ENCODE results near the gene LCN1. TPM values are rescaled to one million over a fixed set of nuclear protein-coding genes. Genes with fewer than 3 reads are reported as not detected.

Gene LCN1
- polyA plus RNA-seq, 6 donors from 2014 or later = not detected

- peaks cover 0 to 19% (median 7%) of the 10 kb centered on the region in 7 donors for H3K9me3 Mint-ChIP-seq
- no peak for DNase-seq
- H3K4me3 Mint-ChIP-seq = no peak overlapping the region
- no peaks in the 10 kb centered on the region for H3K4me1 Mint-ChIP-seq
- ATAC-seq (ENCODE audit: low read depth in 2 of 2) = no peak
- no peaks in the 10 kb centered on the region for H3K36me3 Mint-ChIP-seq
- no peak overlapping the region for H3K27ac Mint-ChIP-seq
- H3K27me3 Mint-ChIP-seq = peaks cover 7 to 19% (median 16%) of the 10 kb centered on the region in 3 donors
Measured at GRCh38 chr9:135570456-135570855, 49.2 kb downstream of the LCN1 start.

- no peaks in the 10 kb centered on the region for H3K36me3 Mint-ChIP-seq
- H3K4me3 Mint-ChIP-seq = no peak overlapping the region
- H3K27ac Mint-ChIP-seq = no peak overlapping the region
Measured at GRCh38 chr9:135572233-135572632, 51.0 kb downstream of the LCN1 start.

GRCh38 chr9:135573124-135573523 lies 51.9 kb downstream of the LCN1 start:
- Mint-ChIP-seq H3K27me3 (peaks cover 0 to 8% (median 5%) of the 10 kb centered on the region in 3 donors), H3K36me3 (no peaks in the 10 kb centered on the region), H3K9me3 (peaks cover 0 to 18% (median 7%) of the 10 kb centered on the region in 7 donors), H3K27ac (no peak overlapping the region), H3K4me1 (peaks cover 0 to 3% (median 0%) of the 10 kb centered on the region in 3 donors), H3K4me3 (no peak overlapping the region)
- DNase-seq (no peak), ATAC-seq (ENCODE audit: low read depth in 2 of 2) (no peak)

More at GRCh38 chr9:135572233-135572632, 51.0 kb downstream of the LCN1 start:
- Mint-ChIP-seq H3K9me3 (peaks cover 0 to 19% (median 7%) of the 10 kb centered on the region in 7 donors), H3K4me1 (peaks cover 0 to 3% (median 0%) of the 10 kb centered on the region in 3 donors), H3K27me3 (peaks cover 0 to 9% (median 7%) of the 10 kb centered on the region in 3 donors)
- ATAC-seq (ENCODE audit: low read depth in 2 of 2) (no peak), DNase-seq (no peak)

- peaks cover 0 to 9% (median 3%) of the 10 kb centered on the region in 7 donors for H3K9me3 Mint-ChIP-seq
- peaks cover 0 to 3% (median 0%) of the 10 kb centered on the region in 3 donors for H3K4me1 Mint-ChIP-seq
- DNase-seq = no peak
- peaks cover 0 to 8% (median 0%) of the 10 kb centered on the region in 3 donors for H3K27me3 Mint-ChIP-seq
- no peak overlapping the region for H3K4me3 Mint-ChIP-seq
- no peak for ATAC-seq (ENCODE audit: low read depth in 2 of 2)
- no peak overlapping the region for H3K27ac Mint-ChIP-seq
- no peaks in the 10 kb centered on the region for H3K36me3 Mint-ChIP-seq
Measured at GRCh38 chr9:135574331-135574730, 53.1 kb downstream of the LCN1 start.

- ATAC-seq (ENCODE audit: low read depth in 2 of 2) (no peak), DNase-seq (no peak)
- H3K27ac Mint-ChIP-seq = no peak overlapping the region
- H3K27me3 Mint-ChIP-seq = peaks cover 0 to 8% (median 0%) of the 10 kb centered on the region in 3 donors
- no peaks in the 10 kb centered on the region for H3K36me3 Mint-ChIP-seq
- H3K4me3 Mint-ChIP-seq = no peak overlapping the region
- peaks cover 0 to 3% (median 0%) of the 10 kb centered on the region in 7 donors for H3K9me3 Mint-ChIP-seq
- H3K4me1 Mint-ChIP-seq = peaks cover 0 to 3% (median 0%) of the 10 kb centered on the region in 3 donors
Measured at GRCh38 chr9:135574943-135575342, 53.7 kb downstream of the LCN1 start.

Other genes with a start within 250 kb of the LCN1 start
- gene PPP1R26, start 41.7 kb upstream of the LCN1 start, polyA plus RNA-seq (ENCODE audit: low read depth in 6 of 6) = under 1 TPM in 3 of 6 donors, not detected in 3; 0.27 to 0.47 (median 0.37) TPM
- gene MRPS2, start 20.8 kb upstream of the LCN1 start, polyA plus RNA-seq (ENCODE audit: low read depth in 6 of 6) = 10 to 100 TPM; 41.5 to 57.9 (median 45.5) TPM
- gene OBP2A, start 24.7 kb downstream of the LCN1 start, polyA plus RNA-seq (ENCODE audit: low read depth in 6 of 6) = not detected
- gene PAEP, start 40.3 kb downstream of the LCN1 start, polyA plus RNA-seq (ENCODE audit: low read depth in 6 of 6) = not detected
- gene GLT6D1, start 118.1 kb downstream of the LCN1 start, polyA plus RNA-seq (ENCODE audit: low read depth in 6 of 6) = not detected
- not detected for gene LCN9, start 141.9 kb downstream of the LCN1 start, polyA plus RNA-seq (ENCODE audit: low read depth in 6 of 6)
- gene SOHLH1, start 178.0 kb downstream of the LCN1 start, polyA plus RNA-seq (ENCODE audit: low read depth in 6 of 6) = not detected
- not detected for gene KCNT1, start 180.7 kb downstream of the LCN1 start, polyA plus RNA-seq (ENCODE audit: low read depth in 6 of 6)

Measured in naive B cell (primary cell).